Panc1 (cell line): ENCODE measurements around the gene LDAF1. TPM values are rescaled to one million over a fixed set of nuclear protein-coding genes. Genes with fewer than 3 reads are reported as not detected.
"Not testable (repeated sequence)": the region's sequence is repeated elsewhere in the genome, so short reads cannot be mapped to it uniquely, and the experiment has no call there.

Source experiments
- ATAC-seq: fragments of 200-7000 bp; cut with Tn5 transposase; 2 replicates; pipeline ENCODE4 v1.9.1; 2020; ENCODE audit warnings: mild to moderate bottlenecking, moderate library complexity
- BruUV-seq: library from RNA; stranded (reverse); fragments of 400-500 nt; replicated peaks from 2 replicates; lab custom pipeline; 2021; lab: Mats Ljungman, UMichigan
- CTCF ChIA-PET: fragments of 300-600 bp; sonication (Branson Sonifier 250); formaldehyde crosslinking; loops from one replicate; lab custom pipeline; 2022; ENCODE audit warnings: antibody characterized with exemption; lab: Charles Lee
- POLR2A ChIA-PET: fragments of 300-600 bp; sonication (Branson Sonifier 250); formaldehyde crosslinking; loops from one replicate; lab custom pipeline; 2022; ENCODE audit warnings: antibody characterized with exemption; lab: Charles Lee
- DNase-seq: peaks from one replicate; pipeline ENCODE4 v3.0.0-alpha.2; 2010; ENCODE audit warnings: low read depth, low spot score
- H3K27ac ChIP-seq: 2 replicates; pipeline ENCODE4 v1.5.1; 2011; ENCODE audit warnings: mild to moderate bottlenecking, low read length, inconsistent platforms
- H3K27me3 ChIP-seq: fragments of 200-500 bp; sonication (Bioruptor generic); 2 replicates; pipeline ENCODE4 v1.6.0; 2014; ENCODE audit warnings: low read length, inconsistent platforms; ENCODE audit not compliant: control insufficient read depth, insufficient read depth
- H3K36me3 ChIP-seq: fragments of 200-500 bp; sonication (Bioruptor generic); 2 replicates; pipeline ENCODE4 v1.5.1; 2014; ENCODE audit warnings: inconsistent platforms, mild to moderate bottlenecking, low read length, moderate library complexity; ENCODE audit not compliant: control insufficient read depth, insufficient read depth
- H3K4me1 ChIP-seq: 2 replicates; pipeline ENCODE4 v1.5.1; 2011; ENCODE audit warnings: inconsistent platforms, mild to moderate bottlenecking, low read length, moderate library complexity; ENCODE audit not compliant: control insufficient read depth, insufficient read depth
- H3K4me3 ChIP-seq, 2 experiments: 2 replicates each; pipeline ENCODE4 v1.5.1; 2011 to 2012; ENCODE audit warnings: low read depth in 2 of 2, low read length in 2 of 2, mild to moderate bottlenecking in 2 of 2, inconsistent platforms in 1 of 2, moderate library complexity in 1 of 2
- H3K9me3 ChIP-seq: fragments of 200-500 bp; sonication (Bioruptor generic); 2 replicates; pipeline ENCODE4 v1.5.1; 2014; ENCODE audit warnings: low read depth, mild to moderate bottlenecking, inconsistent platforms, low read length, moderate library complexity; ENCODE audit not compliant: control insufficient read depth, insufficient read depth
- CTCF ChIP-seq: fragments of 450-650 bp; IDR thresholded peaks from 2 replicates; pipeline ENCODE4 v1.5.1; 2017; ENCODE audit warnings: mild to moderate bottlenecking
- POLR2AphosphoS5 ChIP-seq: IDR thresholded peaks from 2 replicates; pipeline ENCODE4 v1.6.1; 2012; ENCODE audit warnings: mild to moderate bottlenecking, low read depth, low read length, moderate library complexity
- REST ChIP-seq, 2 experiments: IDR thresholded peaks; 2 replicates each; pipeline ENCODE4 v1.6.1; 2011 to 2012; ENCODE audit warnings: low read depth in 2 of 2, control low read depth in 1 of 2, low read length in 1 of 2, mild to moderate bottlenecking in 1 of 2, moderate library complexity in 1 of 2; ENCODE audit not compliant: insufficient read depth in 1 of 2
- SIN3A ChIP-seq: IDR thresholded peaks from 2 replicates; pipeline ENCODE4 v1.6.1; 2012; ENCODE audit warnings: low read depth, mild to moderate bottlenecking, low read length, moderate library complexity, borderline replicate concordance; ENCODE audit not compliant: insufficient read depth
- TCF7L2 ChIP-seq: IDR thresholded peaks from 2 replicates; pipeline ENCODE4 v1.6.1; 2011; ENCODE audit warnings: mild to moderate bottlenecking, low read depth, low read length, inconsistent platforms
- in situ Hi-C: cut with HindIII; loops from 2 replicates; pipeline ENCODE4 v1.10.0; 2016; ENCODE audit warnings: low sequenced_read_pairs, low pct_unique_long_range_greater_than_20kb
- intact Hi-C: fragments of 100-400 bp; cut with micrococcal nuclease; formaldehyde crosslinking; loops from one replicate; pipeline ENCODE4 v1.10.0; 2022; ENCODE audit not compliant: unreplicated experiment
- total RNA-seq: library from RNA; stranded (reverse); gene quantifications from one replicate; pipeline ENCODE4 v1.2.1, GENCODE V29; 2021; ENCODE audit not compliant: unreplicated experiment

LDAF1 gene
- total RNA-seq, 1 experiment from 2014 or later: 15.2 TPM

GRCh38 chr16:21192991-21193390, 34.5 kb downstream of the LDAF1 start:
- Histone ChIP-seq H3K4me1 (0 out of 2 replicates have a peak, but pooled peaks cover 4% of the 10 kb centered on the region), H3K27me3 (peaks cover 14% of the 10 kb centered on the region), H3K27ac (no peak overlapping the region), H3K4me3 (no peak overlapping the region), H3K9me3 (no peaks in the 10 kb centered on the region), H3K36me3 (no peaks in the 10 kb centered on the region)
- no TSS peak for BruUV-seq
- no peak for ATAC-seq
- DNase-seq: no peak
- intact Hi-C loops: loop anchor here (10.0 kb wide), 1 partner anchor 82 kb away; the partner anchor contains the start of gene CRYM
- ChIA-PET POLR2A (no interaction called here), CTCF (no interaction called here)
- TF ChIP-seq CTCF: no peak
- TF ChIP-seq SIN3A: no peak
- TF ChIP-seq POLR2AphosphoS5: no peak
- TF ChIP-seq REST (IDR thresholded peaks at IDR 0.05; ENCODE audit: insufficient read depth in 1 of 2, low read depth in 2 of 2, low read length in 1 of 2): no peak
- TF ChIP-seq TCF7L2: no peak
- in situ Hi-C loops: loop anchor here (25.0 kb wide), 1 partner anchor 94 kb away; the partner anchor contains the start of gene CRYM

- BruUV-seq: no TSS peak
- DNase-seq: no peak
- ATAC-seq: no peak
- Histone ChIP-seq H3K4me3 (no peak overlapping the region), H3K27me3 (peaks cover 14% of the 10 kb centered on the region), H3K27ac (no peak overlapping the region), H3K4me1 (no peaks in the 10 kb centered on the region), H3K9me3 (no peaks in the 10 kb centered on the region), H3K36me3 (no peaks in the 10 kb centered on the region)
- intact Hi-C loops: loop anchor here (10.0 kb wide), 1 partner anchor 80 kb away; the partner anchor contains the start of gene CRYM
- ChIA-PET CTCF (no interaction called here), POLR2A (interaction anchor here (0.6 kb wide), 1 partner anchor 104 kb away, joined by 4 read pairs; no protein-coding TSS in a partner anchor)
- TF ChIP-seq TCF7L2: no peak
- no peak for TF ChIP-seq SIN3A
- TF ChIP-seq REST (IDR thresholded peaks at IDR 0.05; ENCODE audit: insufficient read depth in 1 of 2, low read depth in 2 of 2, low read length in 1 of 2): no peak
- no peak for TF ChIP-seq POLR2AphosphoS5
- TF ChIP-seq CTCF: no peak
- in situ Hi-C loops: loop anchor here (25.0 kb wide), 1 partner anchor 92 kb away; the partner anchor contains the start of gene CRYM
Observed at GRCh38 chr16:21194771-21195301, 36.4 kb downstream of the LDAF1 start.

DNA sequence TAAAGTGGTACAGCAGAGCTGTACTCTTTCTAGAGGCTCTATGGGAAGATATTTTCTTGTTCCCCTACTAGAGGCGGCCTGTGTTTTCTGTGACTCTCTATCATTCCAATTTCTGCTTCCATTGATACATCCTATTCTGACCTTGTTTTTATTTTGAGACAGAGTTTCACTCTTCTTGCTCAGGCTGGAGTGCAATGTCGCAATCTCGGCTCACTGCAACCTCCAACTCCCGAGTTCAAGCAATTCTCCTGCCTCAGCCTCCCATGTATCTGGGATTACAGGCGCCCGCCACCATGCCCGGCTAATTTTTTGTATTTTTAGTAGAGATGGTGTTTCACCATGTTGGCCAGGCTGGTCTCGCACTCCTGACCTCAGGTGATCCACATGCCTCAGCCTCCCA, 36.9 kb downstream of the LDAF1 start:
- H3K27ac ChIP-seq, H3K4me3 ChIP-seq, H3K36me3 ChIP-seq, H3K9me3 ChIP-seq, CTCF ChIA-PET, DNase-seq, ATAC-seq, BruUV-seq, H3K4me1 ChIP-seq: not testable (repeated sequence)
- H3K27me3 ChIP-seq: peaks cover 14% of the 10 kb centered on the region
- POLR2A ChIA-PET: interaction anchor here (0.6 kb wide), 1 partner anchor 103 kb away, joined by 4 read pairs; no protein-coding TSS in a partner anchor
- intact Hi-C loops (loop anchor here (10.0 kb wide), 1 partner anchor 79 kb away; the partner anchor contains the start of gene CRYM), in situ Hi-C loops (loop anchor here (25.0 kb wide), 1 partner anchor 92 kb away; the partner anchor contains the start of gene CRYM)
